Measurements from ENCODE around the gene DNA2. TPM values are rescaled to one million over a fixed set of nuclear protein-coding genes. Genes with fewer than 3 reads are reported as not detected.

The DNA2 gene
- total and polyA plus RNA-seq, 2 donors = 3.5 to 21.5 TPM

- no peak overlapping the region for H3K27ac ChIP-seq (ENCODE audit: low read depth in 1 of 2, low read length in 1 of 2)
- H3K9me3 ChIP-seq (ENCODE audit: control insufficient read depth in 2 of 2, insufficient read depth in 1 of 2, low read length in 1 of 2) = no peaks in the 10 kb centered on the region
- DNase-seq (ENCODE audit: low read depth in 6 of 9, low spot score in 9 of 9) = no peak
- H3K4me1 ChIP-seq (ENCODE audit: control insufficient read depth in 2 of 2, insufficient read depth in 2 of 2, low read length in 2 of 2) = no peaks in the 10 kb centered on the region
- H3K4me3 ChIP-seq (ENCODE audit: low read length in 2 of 2) = no peak overlapping the region
- H3K36me3 ChIP-seq (ENCODE audit: control insufficient read depth in 2 of 2, insufficient read depth in 2 of 2, low read length in 1 of 2) = peaks cover 19 to 32% of the 10 kb centered on the region in 2 donors
- H3K27me3 ChIP-seq (ENCODE audit: control insufficient read depth in 2 of 2, insufficient read depth in 1 of 2, low read length in 1 of 2) = no peaks in the 10 kb centered on the region
These were observed 36.0 kb downstream of the DNA2 start for GRCh38 chr10:68435803-68436202.

GRCh38 chr10:68434657-68435056, 37.1 kb downstream of the DNA2 start:
- peaks cover 15 to 31% of the 10 kb centered on the region in 2 donors for H3K36me3 ChIP-seq (ENCODE audit: control insufficient read depth in 2 of 2, insufficient read depth in 2 of 2, low read length in 1 of 2)
- H3K27ac ChIP-seq (ENCODE audit: low read depth in 1 of 2, low read length in 1 of 2) = no peak overlapping the region
- no peaks in the 10 kb centered on the region for H3K9me3 ChIP-seq (ENCODE audit: control insufficient read depth in 2 of 2, insufficient read depth in 1 of 2, low read length in 1 of 2)
- no peak for DNase-seq (ENCODE audit: low read depth in 6 of 9, low spot score in 9 of 9)
- H3K4me1 ChIP-seq (ENCODE audit: control insufficient read depth in 2 of 2, insufficient read depth in 2 of 2, low read length in 2 of 2) = no peaks in the 10 kb centered on the region
- no peaks in the 10 kb centered on the region for H3K27me3 ChIP-seq (ENCODE audit: control insufficient read depth in 2 of 2, insufficient read depth in 1 of 2, low read length in 1 of 2)
- H3K4me3 ChIP-seq (ENCODE audit: low read length in 2 of 2) = no peak overlapping the region
- WGBS = over 99% methylated on average over 4 of the region's 4 CpGs

- Histone ChIP-seq H3K9me3 (ENCODE audit: control insufficient read depth in 2 of 2, insufficient read depth in 1 of 2, low read length in 1 of 2) (peaks cover 0 to 3% of the 10 kb centered on the region in 2 donors), H3K27me3 (ENCODE audit: control insufficient read depth in 2 of 2, insufficient read depth in 1 of 2, low read length in 1 of 2) (no peaks in the 10 kb centered on the region), H3K4me3 (ENCODE audit: low read length in 2 of 2) (no peak overlapping the region), H3K27ac (ENCODE audit: low read depth in 1 of 2, low read length in 1 of 2) (no peak overlapping the region), H3K4me1 (ENCODE audit: control insufficient read depth in 2 of 2, insufficient read depth in 2 of 2, low read length in 2 of 2) (peaks cover 3 to 11% of the 10 kb centered on the region in 2 donors), H3K36me3 (ENCODE audit: control insufficient read depth in 2 of 2, insufficient read depth in 2 of 2, low read length in 1 of 2) (peaks cover 14 to 29% of the 10 kb centered on the region in 2 donors)
- DNase-seq (ENCODE audit: low read depth in 6 of 9, low spot score in 9 of 9) = no peak
- 96% methylated on average over 5 of the region's 5 CpGs for WGBS
These were observed 43.2 kb downstream of the DNA2 start for GRCh38 chr10:68428396-68429104.

- Histone ChIP-seq H3K27me3 (ENCODE audit: control insufficient read depth in 2 of 2, insufficient read depth in 1 of 2, low read length in 1 of 2) (no peaks in the 10 kb centered on the region), H3K4me3 (ENCODE audit: low read length in 2 of 2) (no peak overlapping the region), H3K27ac (ENCODE audit: low read depth in 1 of 2, low read length in 1 of 2) (peak overlapping the region; percentile 31 to 51), H3K4me1 (ENCODE audit: control insufficient read depth in 2 of 2, insufficient read depth in 2 of 2, low read length in 2 of 2) (peaks cover 14 to 23% of the 10 kb centered on the region in 2 donors), H3K9me3 (ENCODE audit: control insufficient read depth in 2 of 2, insufficient read depth in 1 of 2, low read length in 1 of 2) (peaks cover 0 to 3% of the 10 kb centered on the region in 2 donors), H3K36me3 (ENCODE audit: control insufficient read depth in 2 of 2, insufficient read depth in 2 of 2, low read length in 1 of 2) (peaks cover 9 to 32% of the 10 kb centered on the region in 2 donors)
- 88% methylated on average over 20 of the region's 20 CpGs for WGBS
- peak in 2 of 9 donors; percentile 6 to 29 for DNase-seq (ENCODE audit: low read depth in 6 of 9, low spot score in 9 of 9)
These were observed 47.2 kb downstream of the DNA2 start for GRCh38 chr10:68424454-68425014.

- peaks cover 0 to 3% of the 10 kb centered on the region in 2 donors for H3K9me3 ChIP-seq (ENCODE audit: control insufficient read depth in 2 of 2, insufficient read depth in 1 of 2, low read length in 1 of 2)
- peaks cover 14 to 23% of the 10 kb centered on the region in 2 donors for H3K4me1 ChIP-seq (ENCODE audit: control insufficient read depth in 2 of 2, insufficient read depth in 2 of 2, low read length in 2 of 2)
- H3K27ac ChIP-seq (ENCODE audit: low read depth in 1 of 2, low read length in 1 of 2) = peak overlapping the region; percentile 66 to 73
- DNase-seq (ENCODE audit: low read depth in 6 of 9, low spot score in 9 of 9) = peak in 8 of 9 donors; percentile 28 to 86 (median 60)
- 5% methylated on average over 5 of the region's 5 CpGs for WGBS
- H3K27me3 ChIP-seq (ENCODE audit: control insufficient read depth in 2 of 2, insufficient read depth in 1 of 2, low read length in 1 of 2) = no peaks in the 10 kb centered on the region
- peak overlapping the region in 1 of 2 donors; percentile 11 for H3K4me3 ChIP-seq (ENCODE audit: low read length in 2 of 2)
- peaks cover 9 to 36% of the 10 kb centered on the region in 2 donors for H3K36me3 ChIP-seq (ENCODE audit: control insufficient read depth in 2 of 2, insufficient read depth in 2 of 2, low read length in 1 of 2)
These were observed 48.3 kb downstream of the DNA2 start for GRCh38 chr10:68423522-68423921.

- 98% methylated on average over 3 of the region's 3 CpGs for WGBS
- Histone ChIP-seq H3K4me1 (ENCODE audit: control insufficient read depth in 2 of 2, insufficient read depth in 2 of 2, low read length in 2 of 2) (peaks cover 14 to 19% of the 10 kb centered on the region in 2 donors), H3K4me3 (ENCODE audit: low read length in 2 of 2) (no peak overlapping the region), H3K9me3 (ENCODE audit: control insufficient read depth in 2 of 2, insufficient read depth in 1 of 2, low read length in 1 of 2) (peaks cover 0 to 1% of the 10 kb centered on the region in 2 donors), H3K36me3 (ENCODE audit: control insufficient read depth in 2 of 2, insufficient read depth in 2 of 2, low read length in 1 of 2) (peaks cover 12 to 52% of the 10 kb centered on the region in 2 donors), H3K27me3 (ENCODE audit: control insufficient read depth in 2 of 2, insufficient read depth in 1 of 2, low read length in 1 of 2) (no peaks in the 10 kb centered on the region), H3K27ac (ENCODE audit: low read depth in 1 of 2, low read length in 1 of 2) (no peak overlapping the region)
- no peak for DNase-seq (ENCODE audit: low read depth in 6 of 9, low spot score in 9 of 9)
These were observed 52.4 kb downstream of the DNA2 start for GRCh38 chr10:68419376-68419775.

- H3K9me3 ChIP-seq (ENCODE audit: control insufficient read depth in 2 of 2, insufficient read depth in 1 of 2, low read length in 1 of 2) = peaks cover 0 to 1% of the 10 kb centered on the region in 2 donors
- peaks cover 0 to 7% of the 10 kb centered on the region in 2 donors for H3K4me1 ChIP-seq (ENCODE audit: control insufficient read depth in 2 of 2, insufficient read depth in 2 of 2, low read length in 2 of 2)
- peaks cover 0 to 3% of the 10 kb centered on the region in 2 donors for H3K36me3 ChIP-seq (ENCODE audit: control insufficient read depth in 2 of 2, insufficient read depth in 2 of 2, low read length in 1 of 2)
- H3K27ac ChIP-seq (ENCODE audit: low read depth in 1 of 2, low read length in 1 of 2) = no peak overlapping the region
- H3K27me3 ChIP-seq (ENCODE audit: control insufficient read depth in 2 of 2, insufficient read depth in 1 of 2, low read length in 1 of 2) = no peaks in the 10 kb centered on the region
- no peak overlapping the region for H3K4me3 ChIP-seq (ENCODE audit: low read length in 2 of 2)
- DNase-seq (ENCODE audit: low read depth in 6 of 9, low spot score in 9 of 9) = no peak
- 98% methylated on average over 2 of the region's 2 CpGs for WGBS
These were observed 62.8 kb downstream of the DNA2 start for GRCh38 chr10:68408898-68409518.

GRCh38 chr10:68406815-68407548, 64.8 kb downstream of the DNA2 start, which contains the start of gene RUFY2:
TSS of gene RUFY2 (minus strand) at chr10:68407277. CDS start at chr10:68407189, 88 bp downstream.
- Histone ChIP-seq H3K4me3 (ENCODE audit: low read length in 2 of 2) (peak within 1 kb of the TSS; percentile 98 to 99), H3K27ac (ENCODE audit: low read depth in 1 of 2, low read length in 1 of 2) (peak within 1 kb of the TSS; percentile 71 to 93), H3K4me1 (ENCODE audit: control insufficient read depth in 2 of 2, insufficient read depth in 2 of 2, low read length in 2 of 2) (peaks cover 0 to 7% of the 10 kb centered on the region in 2 donors), H3K36me3 (ENCODE audit: control insufficient read depth in 2 of 2, insufficient read depth in 2 of 2, low read length in 1 of 2) (no peaks in the 10 kb centered on the region), H3K27me3 (ENCODE audit: control insufficient read depth in 2 of 2, insufficient read depth in 1 of 2, low read length in 1 of 2) (no peaks in the 10 kb centered on the region), H3K9me3 (ENCODE audit: control insufficient read depth in 2 of 2, insufficient read depth in 1 of 2, low read length in 1 of 2) (peaks cover 0 to 1% of the 10 kb centered on the region in 2 donors)
- WGBS = under 1% methylated on average over 79 of the region's 79 CpGs
- peak in 8 of 9 donors; percentile 50 to 89 (median 73) for DNase-seq (ENCODE audit: low read depth in 6 of 9, low spot score in 9 of 9)

All from thymus (tissue), 11 donors.